Kidney epithelial cell (primary cell): Measurements from ENCODE around the gene RAP1GAP2. TPM values are rescaled to one million over a fixed set of nuclear protein-coding genes. Genes with fewer than 3 reads are reported as not detected.

Experiments used
- DNase-seq: peaks from one replicate; pipeline ENCODE4 v3.0.0-alpha.2; 2010; ENCODE audit warnings: low read depth
- H3K27me3 ChIP-seq: 2 replicates; pipeline ENCODE4 v1.6.0; 2011; ENCODE audit warnings: low read length; ENCODE audit not compliant: control insufficient read depth, insufficient read depth
- H3K36me3 ChIP-seq: 2 replicates; pipeline ENCODE4 v1.5.1; 2011; ENCODE audit warnings: low read length; ENCODE audit not compliant: control insufficient read depth, insufficient read depth
- H3K4me3 ChIP-seq: 2 replicates; pipeline ENCODE4 v1.5.1; 2011; ENCODE audit warnings: low read depth, mild to moderate bottlenecking, control low read depth, low read length
- CTCF ChIP-seq: IDR thresholded peaks from 2 replicates; pipeline ENCODE4 v1.5.1; 2011; ENCODE audit warnings: mild to moderate bottlenecking, moderate library complexity, low read length, control low read depth, inconsistent platforms; ENCODE audit not compliant: insufficient read depth, poor library complexity, severe bottlenecking
- total RNA-seq: library from RNA; depleted of rRNA; stranded (reverse); fragments of >200 nt; gene quantifications from 2 replicates; pipeline ENCODE4 v1.2.3, GENCODE V29; 2015

Gene RAP1GAP2
- total RNA-seq, 1 donor from 2014 or later, result 51.6 TPM

- no peak for TF ChIP-seq CTCF
- Histone ChIP-seq H3K27me3 (no peaks in the 10 kb centered on the region), H3K36me3 (no peaks in the 10 kb centered on the region), H3K4me3 (no peak overlapping the region)
- DNase-seq, result no peak
Observed at GRCh38 chr17:2867441-2868424, 71.5 kb downstream of the RAP1GAP2 start.

GRCh38 chr17:2869604-2870003, 73.4 kb downstream of the RAP1GAP2 start:
- Histone ChIP-seq H3K4me3 (no peak overlapping the region), H3K27me3 (no peaks in the 10 kb centered on the region), H3K36me3 (no peaks in the 10 kb centered on the region)
- no peak for TF ChIP-seq CTCF
- DNase-seq, result no peak

- no peak for TF ChIP-seq CTCF
- H3K4me3 ChIP-seq, result no peak overlapping the region
- H3K36me3 ChIP-seq, result no peaks in the 10 kb centered on the region
- no peak for DNase-seq
- no peaks in the 10 kb centered on the region for H3K27me3 ChIP-seq
Observed at GRCh38 chr17:2871205-2871604, 75.0 kb downstream of the RAP1GAP2 start.

- Histone ChIP-seq H3K36me3 (no peaks in the 10 kb centered on the region), H3K4me3 (no peak overlapping the region), H3K27me3 (no peaks in the 10 kb centered on the region)
- no peak for DNase-seq
- TF ChIP-seq CTCF, result no peak
Observed at GRCh38 chr17:2871720-2872119, 75.5 kb downstream of the RAP1GAP2 start.

- Histone ChIP-seq H3K27me3 (no peaks in the 10 kb centered on the region), H3K36me3 (no peaks in the 10 kb centered on the region), H3K4me3 (no peak overlapping the region)
- TF ChIP-seq CTCF, result no peak
- DNase-seq, result no peak
Observed at GRCh38 chr17:2872282-2872681, 76.0 kb downstream of the RAP1GAP2 start.
